Measurements from ENCODE around the gene ARSK. TPM values are rescaled to one million over a fixed set of nuclear protein-coding genes. Genes with fewer than 3 reads are reported as not detected.

ARSK gene
- total and polyA plus RNA-seq, 7 donors: 0.60 to 13.3 (median 6.7) TPM

GRCh38 chr5:95605786-95606185 lies 50.9 kb downstream of the ARSK start:
- no peak overlapping the region for H3K27ac ChIP-seq
- no peak for TF ChIP-seq POLR2A (IDR thresholded peaks at IDR 0.05)
- TF ChIP-seq CTCF (IDR thresholded peaks at IDR 0.05): no peak
- no peak for TF ChIP-seq POLR2AphosphoS5 (IDR thresholded peaks at IDR 0.05)
- no peak for TF ChIP-seq EP300 (IDR thresholded peaks at IDR 0.05)
- DNase-seq: no peak
- H3K36me3 ChIP-seq: peaks cover 0 to 27% (median 0%) of the 10 kb centered on the region in 4 donors
- H3K9me3 ChIP-seq: no peaks in the 10 kb centered on the region
- intact Hi-C loops (cut with DNase I): no loop called here
- no peak overlapping the region for H3K4me3 ChIP-seq
- no peaks in the 10 kb centered on the region for H3K27me3 ChIP-seq
- 90 to 94% methylated on average over 5 of the region's 5 CpGs for WGBS, 2 donors
- no peaks in the 10 kb centered on the region for H3K4me1 ChIP-seq

DNA sequence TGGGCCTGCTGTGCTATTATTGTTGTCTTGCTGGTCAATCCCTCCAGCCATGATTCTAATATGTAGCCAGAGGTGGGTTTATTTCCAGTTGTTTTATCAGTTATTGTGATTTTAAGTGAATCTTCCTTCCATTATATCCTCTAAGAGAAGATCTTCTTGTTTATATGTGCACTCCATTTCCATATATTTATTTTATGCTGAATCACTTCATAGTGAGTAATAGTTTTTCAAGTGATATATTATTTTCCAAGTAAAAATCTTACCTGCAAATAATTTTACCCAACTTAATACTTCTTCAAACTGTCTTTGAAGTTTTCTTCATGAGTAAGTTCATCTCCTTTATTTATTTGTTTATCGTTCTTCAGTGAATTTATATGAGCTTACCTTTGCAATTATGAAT lies 51.5 kb downstream of the ARSK start:
- no peaks in the 10 kb centered on the region for H3K9me3 ChIP-seq
- peaks cover 0 to 21% (median 0%) of the 10 kb centered on the region in 4 donors for H3K36me3 ChIP-seq
- no peak for DNase-seq
- TF ChIP-seq CTCF (IDR thresholded peaks at IDR 0.05) (no peak), POLR2AphosphoS5 (IDR thresholded peaks at IDR 0.05) (no peak), POLR2A (IDR thresholded peaks at IDR 0.05) (no peak), EP300 (IDR thresholded peaks at IDR 0.05) (no peak)
- no peaks in the 10 kb centered on the region for H3K4me1 ChIP-seq
- intact Hi-C loops (cut with DNase I): no loop called here
- no peaks in the 10 kb centered on the region for H3K27me3 ChIP-seq
- WGBS, 2 donors: 93 to 99% methylated on average over 1 of the region's 1 CpG
- H3K4me3 ChIP-seq: no peak overlapping the region
- no peak overlapping the region for H3K27ac ChIP-seq

- WGBS, 2 donors: 45 to 67% methylated on average over 3 of the region's 3 CpGs
- H3K9me3 ChIP-seq: no peaks in the 10 kb centered on the region
- intact Hi-C loops (cut with DNase I): no loop called here
- H3K36me3 ChIP-seq: no peaks in the 10 kb centered on the region
- no peaks in the 10 kb centered on the region for H3K4me1 ChIP-seq
- no peak for DNase-seq
- no peak overlapping the region for H3K4me3 ChIP-seq
- no peak overlapping the region for H3K27ac ChIP-seq
- TF ChIP-seq POLR2AphosphoS5 (IDR thresholded peaks at IDR 0.05) (no peak), POLR2A (IDR thresholded peaks at IDR 0.05) (no peak), EP300 (IDR thresholded peaks at IDR 0.05) (no peak), CTCF (IDR thresholded peaks at IDR 0.05) (no peak)
- no peaks in the 10 kb centered on the region for H3K27me3 ChIP-seq
Measured at GRCh38 chr5:95609711-95610110, 54.8 kb downstream of the ARSK start.

DNA sequence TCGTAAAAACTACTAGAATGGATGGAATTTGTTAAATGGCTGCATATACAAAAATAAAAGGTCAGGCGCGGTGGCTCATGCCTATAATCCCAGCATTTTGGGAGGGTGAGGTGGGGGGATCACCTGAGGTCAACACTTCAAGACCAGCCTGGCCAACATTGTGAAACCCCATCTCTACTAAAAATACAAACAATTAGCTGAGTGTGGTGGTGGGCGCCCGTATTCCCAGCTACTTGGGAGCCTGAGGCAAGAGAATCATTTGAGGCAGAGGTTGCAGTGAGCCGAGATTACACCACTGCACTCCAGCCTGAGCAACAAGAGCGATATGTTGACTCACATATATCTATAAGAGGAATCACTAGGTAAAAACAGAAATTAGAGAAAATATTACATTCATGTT lies 55.6 kb downstream of the ARSK start:
- 92 to 95% methylated on average over 7 of the region's 7 CpGs for WGBS, 2 donors
- no peak for DNase-seq
- Histone ChIP-seq H3K4me1 (no peaks in the 10 kb centered on the region), H3K27me3 (no peaks in the 10 kb centered on the region), H3K36me3 (no peaks in the 10 kb centered on the region), H3K27ac (no peak overlapping the region), H3K4me3 (no peak overlapping the region), H3K9me3 (no peaks in the 10 kb centered on the region)
- TF ChIP-seq POLR2AphosphoS5 (IDR thresholded peaks at IDR 0.05) (no peak), EP300 (IDR thresholded peaks at IDR 0.05) (no peak), POLR2A (IDR thresholded peaks at IDR 0.05) (no peak), CTCF (IDR thresholded peaks at IDR 0.05) (no peak)
- intact Hi-C loops (cut with DNase I): no loop called here

DNA sequence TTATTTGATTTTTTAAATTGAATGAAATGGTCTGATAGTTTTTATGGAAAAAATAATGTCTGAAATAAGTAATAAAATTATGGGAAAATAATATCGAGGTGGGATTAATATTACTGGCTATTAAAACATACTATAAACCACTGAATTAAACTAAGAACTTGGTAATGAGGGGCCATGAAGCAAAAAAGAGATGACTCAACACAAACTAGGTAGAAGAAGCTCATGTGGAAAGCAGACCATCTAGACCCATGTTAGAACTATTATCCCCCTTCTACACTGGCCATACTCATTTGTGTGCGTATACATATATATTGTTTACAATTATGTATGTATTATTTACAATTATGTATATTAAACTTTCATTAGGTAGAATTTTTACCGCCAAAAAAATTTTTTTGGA lies 56.5 kb downstream of the ARSK start:
- no peaks in the 10 kb centered on the region for H3K4me1 ChIP-seq
- H3K27ac ChIP-seq: no peak overlapping the region
- no peak for DNase-seq
- H3K4me3 ChIP-seq: no peak overlapping the region
- H3K27me3 ChIP-seq: no peaks in the 10 kb centered on the region
- intact Hi-C loops (cut with DNase I): no loop called here
- H3K36me3 ChIP-seq: no peaks in the 10 kb centered on the region
- H3K9me3 ChIP-seq: no peaks in the 10 kb centered on the region
- TF ChIP-seq POLR2A (IDR thresholded peaks at IDR 0.05) (no peak), CTCF (IDR thresholded peaks at IDR 0.05) (no peak), EP300 (IDR thresholded peaks at IDR 0.05) (no peak), POLR2AphosphoS5 (IDR thresholded peaks at IDR 0.05) (no peak)
- 95% methylated on average over 3 of the region's 3 CpGs for WGBS, 2 donors

Data from sigmoid colon (tissue), 7 donors.